GM23248 (cell line): Measurements from ENCODE around the gene PCDHB9. TPM values are rescaled to one million over a fixed set of nuclear protein-coding genes. Genes with fewer than 3 reads are reported as not detected.
"Not testable (repeated sequence)": the region's sequence is repeated elsewhere in the genome, so short reads cannot be mapped to it uniquely, and the experiment has no call there.

ENCODE experiments used
- DNase-seq: peaks from one replicate; pipeline ENCODE4 v3.0.0-alpha.2; 2015
- H2AFZ ChIP-seq: fragments of 200-600 bp; sonication (generic); 2 replicates; pipeline ENCODE4 v1.6.1; 2016; ENCODE audit warnings: antibody characterized with exemption
- H3F3A ChIP-seq: fragments of 200-600 bp; sonication (generic); 2 replicates; pipeline ENCODE4 v1.6.1; 2016; ENCODE audit warnings: mild to moderate bottlenecking, antibody characterized with exemption, mixed run types; ENCODE audit not compliant: insufficient read depth
- H3K27ac ChIP-seq: fragments of 200-600 bp; sonication (generic); 2 replicates; pipeline ENCODE4 v1.5.1; 2016; ENCODE audit warnings: mild to moderate bottlenecking
- H3K27me3 ChIP-seq: fragments of 200-600 bp; sonication (generic); replicated peaks from 2 replicates; pipeline ENCODE4 v1.6.1; 2016; ENCODE audit warnings: mild to moderate bottlenecking; ENCODE audit not compliant: insufficient read depth
- H3K36me3 ChIP-seq: fragments of 200-600 bp; sonication (generic); 2 replicates; pipeline ENCODE4 v1.6.1; 2016; ENCODE audit warnings: low read depth, mild to moderate bottlenecking
- H3K4me1 ChIP-seq: fragments of 200-600 bp; sonication (generic); 2 replicates; pipeline ENCODE4 v1.6.1; 2016; ENCODE audit warnings: mild to moderate bottlenecking; ENCODE audit not compliant: insufficient read depth
- H3K4me2 ChIP-seq: fragments of 200-600 bp; sonication (generic); one replicate; pipeline ENCODE4 v1.6.1; 2016; ENCODE audit warnings: mild to moderate bottlenecking; ENCODE audit not compliant: unreplicated experiment
- H3K4me3 ChIP-seq: fragments of 200-600 bp; sonication (generic); 2 replicates; pipeline ENCODE4 v1.5.1; 2016; ENCODE audit warnings: mild to moderate bottlenecking
- H3K79me2 ChIP-seq: fragments of 200-600 bp; sonication (generic); 2 replicates; pipeline ENCODE4 v1.6.1; 2016; ENCODE audit warnings: mild to moderate bottlenecking; ENCODE audit not compliant: insufficient read depth
- H3K9ac ChIP-seq: fragments of 200-600 bp; sonication (generic); 2 replicates; pipeline ENCODE4 v1.6.1; 2016; ENCODE audit warnings: mild to moderate bottlenecking
- H3K9me2 ChIP-seq: fragments of 200-600 bp; sonication (generic); 2 replicates; pipeline ENCODE4 v1.6.1; 2016; ENCODE audit warnings: mixed run types, mild to moderate bottlenecking, moderate library complexity; ENCODE audit not compliant: insufficient read depth
- H3K9me3 ChIP-seq: fragments of 200-600 bp; sonication (generic); one replicate; pipeline ENCODE4 v1.6.1; 2017; ENCODE audit warnings: low read depth
- H4K20me1 ChIP-seq: fragments of 200-600 bp; sonication (generic); 2 replicates; pipeline ENCODE4 v1.6.0; 2016; ENCODE audit not compliant: insufficient read depth
- EZH2 ChIP-seq: fragments of 200-600 bp; sonication (generic); IDR thresholded peaks from 2 replicates; pipeline ENCODE4 v1.6.1; 2018; ENCODE audit warnings: antibody characterized with exemption, mild to moderate bottlenecking; ENCODE audit not compliant: insufficient read depth, poor library complexity, severe bottlenecking
- EZH2phosphoT487 ChIP-seq: fragments of 200-600 bp; sonication (generic); IDR thresholded peaks from 2 replicates; pipeline ENCODE4 v1.6.1; 2018; ENCODE audit warnings: antibody characterized with exemption, moderate library complexity, mild to moderate bottlenecking, low read depth; ENCODE audit not compliant: insufficient read depth
- WGBS, 2 experiments: methylation state at CpG; one replicate each; pipeline ENCODE4 v1.1.6; 2015 to 2017; ENCODE audit warnings: low lambda C conversion rate in 2 of 2, low coverage in 1 of 2; ENCODE audit errors: missing lambda C conversion rate in 2 of 2; 5-methylcytosine and 5-hydroxymethylcytosine counted together
- in situ Hi-C: fragments of 300-500 bp; cut with MboI; formaldehyde crosslinking; loops from 2 replicates; pipeline ENCODE4 v1.15.0; 2020
- polyA plus RNA-seq: library from polyadenylated mRNA; unstranded; fragments of >200 nt; fragmentation: Nextera tagmentation; extraction: Ambion mirVana; gene quantifications from 2 replicates; pipeline ENCODE4 v1.2.1, GENCODE V29; 2016
- total RNA-seq: library from RNA; depleted of rRNA; stranded (reverse); fragments of >200 nt; shearing (Covaris generic); gene quantifications from 2 replicates; pipeline ENCODE4 v1.2.3, GENCODE V29; 2014

PCDHB9 gene
- total and polyA plus RNA-seq, 2 experiments from 2014 or later: 1.3 to 2.5 TPM

DNA sequence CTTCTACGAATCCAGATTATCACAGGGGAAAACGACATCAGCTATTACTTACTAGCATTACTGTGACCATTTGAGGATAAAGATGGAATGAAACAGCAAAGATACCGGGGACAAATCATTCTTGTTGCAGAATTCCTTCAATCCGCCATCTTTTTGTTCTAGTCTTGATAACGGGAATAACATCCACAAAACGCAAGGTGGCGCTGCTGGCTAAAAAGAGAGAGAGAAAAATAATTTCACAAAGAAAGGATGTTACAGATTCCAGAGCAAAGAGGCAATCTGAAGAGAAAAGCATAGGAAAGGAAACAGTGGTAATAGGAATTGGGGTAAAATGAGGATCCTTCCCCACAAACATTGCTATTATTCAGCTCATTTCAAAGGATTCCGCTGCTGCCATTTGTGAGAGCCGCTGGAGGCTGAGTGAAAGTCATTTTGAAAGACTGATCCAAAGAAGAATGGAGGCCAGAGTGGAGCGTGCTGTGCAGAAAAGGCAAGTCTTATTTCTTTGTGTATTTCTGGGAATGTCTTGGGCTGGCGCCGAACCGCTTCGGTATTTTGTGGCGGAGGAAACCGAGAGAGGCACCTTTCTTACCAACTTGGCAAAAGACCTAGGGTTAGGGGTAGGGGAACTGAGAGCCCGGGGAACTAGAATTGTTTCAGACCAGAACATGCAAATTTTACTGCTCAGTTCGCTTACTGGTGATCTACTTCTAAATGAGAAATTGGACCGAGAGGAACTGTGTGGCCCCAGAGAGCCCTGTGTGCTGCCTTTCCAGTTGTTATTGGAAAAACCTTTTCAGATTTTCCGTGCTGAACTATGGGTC lies 14.4 kb upstream of the PCDHB9 start, which contains the start of gene PCDHB7:
Gene PCDHB7 (plus strand): TSS at position 264 of the 824 bp plus-strand sequence. CDS start 192 bp downstream, at position 456.
- Histone ChIP-seq H3K79me2 (no peaks in the 10 kb centered on the region), H3K9me3 (no peaks in the 10 kb centered on the region), H3F3A (no peaks in the 10 kb centered on the region), H3K36me3 (no peaks in the 10 kb centered on the region), H3K4me3 (peak within 1 kb of the TSS; percentile 50), H3K9me2 (no peaks in the 10 kb centered on the region), H3K4me2 (peak within 1 kb of the TSS; percentile 75), H2AFZ (peak within 1 kb of the TSS; percentile 73), H3K4me1 (no peaks in the 10 kb centered on the region), H3K27ac (no peak within 1 kb of the TSS), H4K20me1 (no peaks in the 10 kb centered on the region), H3K9ac (no peak within 1 kb of the TSS), H3K27me3 (peaks cover 13% of the 10 kb centered on the region; the same call in 1 of the 2 replicates)
- in situ Hi-C loops: no loop called here
- no peak for TF ChIP-seq EZH2
- TF ChIP-seq EZH2phosphoT487: no peak
- peak; percentile 67 for DNase-seq
- 33% methylated on average over 20 of the region's 20 CpGs for WGBS, 2 experiments

DNA sequence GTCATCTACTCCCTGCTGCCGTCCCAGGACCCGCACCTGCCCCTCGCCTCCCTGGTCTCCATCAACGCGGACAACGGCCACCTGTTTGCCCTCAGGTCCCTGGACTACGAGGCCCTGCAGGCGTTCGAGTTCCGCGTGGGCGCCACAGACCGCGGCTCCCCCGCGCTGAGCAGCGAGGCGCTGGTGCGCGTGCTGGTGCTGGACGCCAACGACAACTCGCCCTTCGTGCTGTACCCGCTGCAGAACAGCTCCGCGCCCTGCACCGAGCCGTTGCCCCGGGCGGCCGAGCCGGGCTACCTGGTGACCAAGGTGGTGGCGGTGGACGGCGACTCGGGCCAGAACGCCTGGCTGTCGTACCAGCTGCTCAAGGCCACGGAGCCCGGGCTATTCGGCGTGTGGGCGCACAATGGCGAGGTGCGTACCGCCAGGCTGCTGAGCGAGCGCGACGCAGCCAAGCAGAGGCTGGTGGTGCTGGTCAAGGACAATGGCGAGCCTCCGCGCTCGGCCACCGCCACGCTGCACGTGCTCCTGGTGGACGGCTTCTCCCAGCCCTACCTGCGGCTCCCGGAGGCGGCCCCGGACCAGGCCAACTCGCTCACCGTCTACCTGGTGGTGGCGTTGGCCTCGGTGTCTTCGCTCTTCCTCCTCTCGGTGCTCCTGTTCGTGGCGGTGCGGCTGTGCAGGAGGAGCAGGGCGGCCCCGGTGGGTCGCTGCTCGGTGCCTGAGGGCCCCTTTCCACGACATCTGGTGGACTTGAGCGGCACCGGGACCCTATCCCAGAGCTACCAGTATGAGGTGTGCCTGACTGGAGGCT lies 12.5 kb upstream of the PCDHB9 start:
- H3K4me2 ChIP-seq, H3K9me2 ChIP-seq, H3K9me3 ChIP-seq, in situ Hi-C loops, DNase-seq, H3K4me3 ChIP-seq, H3K4me1 ChIP-seq, H3K9ac ChIP-seq, H2AFZ ChIP-seq, H3F3A ChIP-seq, H3K36me3 ChIP-seq, H3K79me2 ChIP-seq, H3K27ac ChIP-seq, H4K20me1 ChIP-seq: not testable (repeated sequence)
- 45 to 46% methylated on average over 75 to 77 of the region's 79 CpGs for WGBS, 2 experiments
- H3K27me3 ChIP-seq: peaks cover 17% of the 10 kb centered on the region; the same call in 1 of the 2 replicates

DNA sequence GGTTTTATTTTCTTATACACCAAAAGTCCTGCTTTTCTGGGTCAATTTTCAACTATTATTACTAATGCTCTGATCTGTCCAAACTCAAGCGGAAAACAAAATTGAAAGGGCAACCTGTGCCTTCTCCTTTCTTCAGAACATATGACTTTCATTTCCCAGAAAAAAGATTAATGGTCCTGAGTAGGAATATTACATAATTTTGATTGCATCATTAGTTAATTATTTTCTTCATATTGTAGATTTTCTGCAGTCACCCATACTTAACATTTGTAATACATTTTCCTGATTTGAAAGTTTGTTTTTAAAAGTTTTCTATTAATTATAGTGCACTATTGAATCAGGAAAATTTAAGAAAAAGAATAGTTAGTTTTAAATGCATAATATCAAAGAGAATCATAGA lies 11.0 kb upstream of the PCDHB9 start:
- H3K9ac ChIP-seq: no peak overlapping the region
- H3K4me2 ChIP-seq: no peak overlapping the region
- no peaks in the 10 kb centered on the region for H4K20me1 ChIP-seq
- H3K4me3 ChIP-seq: no peak overlapping the region
- H3K36me3 ChIP-seq: no peaks in the 10 kb centered on the region
- H3K27ac ChIP-seq: no peak overlapping the region
- in situ Hi-C loops: no loop called here
- no peaks in the 10 kb centered on the region for H3K9me2 ChIP-seq
- 25 to 28% methylated on average over 1 of the region's 1 CpG for WGBS, 2 experiments
- no peaks in the 10 kb centered on the region for H3F3A ChIP-seq
- no peak overlapping the region for H2AFZ ChIP-seq
- DNase-seq: no peak
- H3K9me3 ChIP-seq: no peaks in the 10 kb centered on the region
- no peaks in the 10 kb centered on the region for H3K79me2 ChIP-seq
- no peaks in the 10 kb centered on the region for H3K4me1 ChIP-seq
- TF ChIP-seq EZH2: no peak
- TF ChIP-seq EZH2phosphoT487: no peak
- peaks cover 10% of the 10 kb centered on the region; the same call in 1 of the 2 replicates for H3K27me3 ChIP-seq

DNA sequence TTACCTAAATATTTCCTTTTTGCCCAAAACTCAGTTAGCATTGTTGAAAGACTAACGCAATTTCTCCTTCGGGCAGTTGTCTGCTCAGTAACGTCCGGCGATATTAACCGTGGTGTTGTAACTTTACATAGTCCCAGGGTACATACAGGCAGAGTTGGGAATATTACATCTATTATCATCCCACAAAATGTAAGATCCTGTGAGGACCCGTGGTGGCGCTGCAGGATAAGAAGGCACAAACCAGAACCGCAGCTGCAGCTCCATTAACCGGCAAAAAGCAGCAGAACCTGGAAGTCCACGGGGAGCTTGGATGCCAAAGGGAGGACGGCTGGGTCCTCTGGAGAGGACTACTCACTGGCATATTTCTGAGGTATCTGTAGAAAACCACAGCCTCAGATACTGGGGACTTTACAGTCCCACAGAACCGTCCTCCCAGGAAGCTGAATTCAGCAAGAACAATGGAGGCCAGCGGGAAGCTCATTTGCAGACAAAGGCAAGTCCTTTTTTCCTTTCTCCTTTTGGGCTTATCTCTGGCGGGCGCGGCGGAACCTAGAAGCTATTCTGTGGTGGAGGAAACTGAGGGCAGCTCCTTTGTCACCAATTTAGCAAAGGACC lies 9.3 kb upstream of the PCDHB9 start, which contains the start of gene PCDHB8:
Gene PCDHB8 (plus strand): TSS at position 214 of the 615 bp plus-strand sequence. CDS start 245 bp downstream, at position 459.
- H3F3A ChIP-seq, H3K27me3 ChIP-seq, H3K4me1 ChIP-seq, H3K36me3 ChIP-seq, H3K9ac ChIP-seq, H3K9me3 ChIP-seq, H3K27ac ChIP-seq, in situ Hi-C loops, H4K20me1 ChIP-seq, H3K9me2 ChIP-seq, H3K79me2 ChIP-seq: not testable (repeated sequence)
- Histone ChIP-seq H3K4me3 (peak within 1 kb of the TSS; percentile 28; the same call in 1 of the 2 replicates), H2AFZ (peak within 1 kb of the TSS; percentile 40; the same call in 1 of the 2 replicates), H3K4me2 (peak within 1 kb of the TSS; percentile 27)
- DNase-seq: peak; percentile 64
- WGBS, 2 experiments: 31% methylated on average over 18 of the region's 18 CpGs

DNA sequence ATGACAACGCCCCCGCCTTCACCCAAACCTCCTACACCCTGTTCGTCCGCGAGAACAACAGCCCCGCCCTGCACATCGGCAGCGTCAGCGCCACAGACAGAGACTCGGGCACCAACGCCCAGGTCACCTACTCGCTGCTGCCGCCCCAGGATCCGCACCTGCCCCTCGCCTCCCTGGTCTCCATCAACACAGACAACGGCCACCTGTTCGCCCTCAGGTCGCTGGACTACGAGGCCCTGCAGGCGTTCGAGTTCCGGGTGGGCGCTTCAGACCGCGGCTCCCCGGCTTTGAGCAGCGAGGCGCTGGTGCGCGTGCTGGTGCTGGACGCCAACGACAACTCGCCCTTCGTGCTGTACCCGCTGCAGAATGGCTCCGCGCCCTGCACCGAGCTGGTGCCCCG lies 7.6 kb upstream of the PCDHB9 start:
- H3F3A ChIP-seq, H2AFZ ChIP-seq, H3K79me2 ChIP-seq, H3K4me3 ChIP-seq, H4K20me1 ChIP-seq, H3K36me3 ChIP-seq, H3K9me2 ChIP-seq, H3K27me3 ChIP-seq, H3K9ac ChIP-seq, in situ Hi-C loops, DNase-seq, H3K4me2 ChIP-seq, H3K27ac ChIP-seq, H3K4me1 ChIP-seq, H3K9me3 ChIP-seq: not testable (repeated sequence)
- 44 to 46% methylated on average over 38 of the region's 39 CpGs for WGBS, 2 experiments

DNA sequence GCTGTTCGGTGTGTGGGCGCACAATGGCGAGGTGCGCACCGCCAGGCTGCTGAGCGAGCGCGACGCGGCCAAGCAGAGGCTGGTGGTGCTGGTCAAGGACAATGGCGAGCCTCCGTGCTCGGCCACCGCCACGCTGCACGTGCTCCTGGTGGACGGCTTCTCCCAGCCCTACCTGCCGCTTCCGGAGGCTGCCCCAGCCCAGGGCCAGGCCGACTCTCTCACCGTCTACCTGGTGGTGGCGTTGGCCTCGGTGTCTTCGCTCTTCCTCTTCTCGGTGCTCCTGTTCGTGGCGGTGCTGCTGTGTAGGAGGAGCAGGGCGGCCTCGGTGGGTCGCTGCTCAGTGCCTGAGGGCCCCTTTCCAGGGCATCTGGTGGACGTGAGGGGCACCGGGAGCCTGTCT lies 7.1 kb upstream of the PCDHB9 start:
- not testable (repeated sequence) for H3K9me2 ChIP-seq, H3F3A ChIP-seq, H3K9ac ChIP-seq, H4K20me1 ChIP-seq, H3K9me3 ChIP-seq, H3K4me3 ChIP-seq, H3K27me3 ChIP-seq, H3K4me2 ChIP-seq, H3K27ac ChIP-seq, H3K36me3 ChIP-seq, H2AFZ ChIP-seq, H3K4me1 ChIP-seq, H3K79me2 ChIP-seq, DNase-seq
- in situ Hi-C loops: loop anchor here (10.0 kb wide), 1 partner anchor 385 kb away; no protein-coding TSS in a partner anchor
- WGBS, 2 experiments: 50 to 53% methylated on average over 27 to 28 of the region's 32 CpGs
